Aorta (tissue), 5 donors: Measurements from ENCODE around the gene TEX13B. TPM values are rescaled to one million over a fixed set of nuclear protein-coding genes. Genes with fewer than 3 reads are reported as not detected.

Experiments
- ATAC-seq: fragments of 200-7000 bp; cut with Tn5 transposase; one replicate; pipeline ENCODE4 v1.9.1; 2022; ENCODE audit warnings: moderate library complexity; ENCODE audit not compliant: low FRiP score
- DNase-seq, 2 donors: peaks; one replicate each; pipeline ENCODE4 v3.0.0-alpha.2; 2020
- H3K27ac ChIP-seq, 2 donors: one replicate each; pipeline ENCODE4 v1.5.1; 2013; ENCODE audit warnings: low read length in 2 of 2, mild to moderate bottlenecking in 2 of 2, moderate library complexity in 2 of 2, control low read depth in 1 of 2, inconsistent platforms in 1 of 2, low read depth in 1 of 2
- H3K27me3 ChIP-seq, 2 donors: one replicate each; pipeline ENCODE4 v1.6.1; 2013; ENCODE audit warnings: control low read depth in 1 of 2, low read length in 1 of 2, mild to moderate bottlenecking in 1 of 2, moderate library complexity in 1 of 2; ENCODE audit not compliant: insufficient read depth in 2 of 2, control insufficient read depth in 1 of 2
- H3K36me3 ChIP-seq, 2 donors: one replicate each; pipeline ENCODE4 v1.6.1; 2013; ENCODE audit warnings: control low read depth in 1 of 2, low read length in 1 of 2, mild to moderate bottlenecking in 1 of 2; ENCODE audit not compliant: insufficient read depth in 2 of 2, control insufficient read depth in 1 of 2
- H3K4me1 ChIP-seq, 2 donors: one replicate each; pipeline ENCODE4 v1.6.1; 2013; ENCODE audit warnings: low read length in 2 of 2, control low read depth in 1 of 2, mild to moderate bottlenecking in 1 of 2, moderate library complexity in 1 of 2; ENCODE audit not compliant: insufficient read depth in 2 of 2, control insufficient read depth in 1 of 2
- H3K4me3 ChIP-seq, 2 donors: one replicate each; pipeline ENCODE4 v1.5.1; 2013; ENCODE audit warnings: low read length in 2 of 2, control low read depth in 1 of 2, mild to moderate bottlenecking in 1 of 2
- H3K9me3 ChIP-seq: one replicate; pipeline ENCODE4 v1.6.1; 2013; ENCODE audit warnings: mild to moderate bottlenecking, low read length; ENCODE audit not compliant: control insufficient read depth
- WGBS, 2 donors: extraction: QIAGEN DNeasy Blood & Tissue Kit; methylation state at CpG; one replicate each; pipeline ENCODE4 v1.1.7; 2013; 5-methylcytosine and 5-hydroxymethylcytosine counted together
- intact Hi-C, 2 donors: fragments of 100-400 bp; cut with DNase I; formaldehyde crosslinking; loops; one replicate each; pipeline versions ENCODE4 v1.14.2 to v1.15.0; 2022
- long read RNA-seq, 2 donors: library from polyadenylated mRNA; unstranded; transcript quantifications; one replicate each; pipeline ENCODE4 v2.0.0, GENCODE V29; 2020 to 2021
- polyA plus RNA-seq, 2 donors: library from polyadenylated mRNA; stranded (reverse); fragments of 200-250 nt; gene quantifications; one replicate each; pipeline ENCODE4 v1.2.3, GENCODE V29; 2013
- total RNA-seq, 2 donors: library from RNA; stranded (reverse); fragmentation: NEBNext Ultra II Directional; extraction: Animal tissue kit (Norgen Biotek cat#: 25700); gene quantifications; one replicate each; pipeline ENCODE4 v1.2.1, GENCODE V29; 2021
- donor health status: healthy with polysubstance abuse.
- donor health status: Bipolar disorder and iron deficiency.
- donor health status: DM: no; HTN: no; CAD: no.
- donor health status: DM: no; HTN: no; CAD: no.
- donor health status: DM: yes; HTN: yes; CAD: no.

The TEX13B gene, protein sequence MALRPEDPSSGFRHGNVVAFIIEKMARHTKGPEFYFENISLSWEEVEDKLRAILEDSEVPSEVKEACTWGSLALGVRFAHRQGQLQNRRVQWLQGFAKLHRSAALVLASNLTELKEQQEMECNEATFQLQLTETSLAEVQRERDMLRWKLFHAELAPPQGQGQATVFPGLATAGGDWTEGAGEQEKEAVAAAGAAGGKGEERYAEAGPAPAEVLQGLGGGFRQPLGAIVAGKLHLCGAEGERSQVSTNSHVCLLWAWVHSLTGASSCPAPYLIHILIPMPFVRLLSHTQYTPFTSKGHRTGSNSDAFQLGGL
- not detected for total RNA-seq
- not detected for polyA plus RNA-seq
- long read RNA-seq, donor 1, result 0 reads
- long read RNA-seq, donor 2, result 0 reads

GRCh38 chrX:107982356-107982755 lies at the start of gene TEX13B:
TSS of gene TEX13B (minus strand) at chrX:107982370. CDS start at chrX:107982127, 243 bp downstream.
- Histone ChIP-seq H3K36me3 (no peaks in the 10 kb centered on the region), H3K4me3 (no peak within 1 kb of the TSS), H3K27me3 (no peaks in the 10 kb centered on the region), H3K27ac (no peak within 1 kb of the TSS), H3K9me3 (no peaks in the 10 kb centered on the region), H3K4me1 (no peaks in the 10 kb centered on the region)
- ATAC-seq (peak; percentile 41), DNase-seq (no peak)
- WGBS, 2 donors, result 82 to 86% methylated on average over 6 of the region's 6 CpGs
- intact Hi-C loops, result no loop called here

- WGBS, 2 donors, result 72 to 87% methylated on average over 5 of the region's 5 CpGs
- Histone ChIP-seq H3K27ac (no peak overlapping the region), H3K27me3 (no peaks in the 10 kb centered on the region), H3K9me3 (no peaks in the 10 kb centered on the region), H3K4me1 (no peaks in the 10 kb centered on the region), H3K4me3 (no peak overlapping the region), H3K36me3 (no peaks in the 10 kb centered on the region)
- no peak for ATAC-seq
- intact Hi-C loops, result no loop called here
- DNase-seq, result no peak
These were observed 48.0 kb upstream of the TEX13B start for GRCh38 chrX:108029928-108030711.

GRCh38 chrX:108028854-108029253 lies 46.7 kb upstream of the TEX13B start:
- H3K4me3 ChIP-seq, result no peak overlapping the region
- no peak overlapping the region for H3K27ac ChIP-seq
- H3K9me3 ChIP-seq, result no peaks in the 10 kb centered on the region
- H3K4me1 ChIP-seq, result no peaks in the 10 kb centered on the region
- DNase-seq (no peak), ATAC-seq (no peak)
- intact Hi-C loops, result no loop called here
- no peaks in the 10 kb centered on the region for H3K27me3 ChIP-seq
- no peaks in the 10 kb centered on the region for H3K36me3 ChIP-seq
- WGBS, 2 donors, result 35 to 59% methylated on average over 1 of the region's 1 CpG

- no peaks in the 10 kb centered on the region for H3K4me1 ChIP-seq
- no peak for DNase-seq
- no peaks in the 10 kb centered on the region for H3K9me3 ChIP-seq
- no peak overlapping the region for H3K4me3 ChIP-seq
- WGBS, 2 donors, result 54 to 58% methylated on average over 2 of the region's 2 CpGs
- intact Hi-C loops, result no loop called here
- H3K27me3 ChIP-seq, result no peaks in the 10 kb centered on the region
- H3K36me3 ChIP-seq, result no peaks in the 10 kb centered on the region
- H3K27ac ChIP-seq, result no peak overlapping the region
- ATAC-seq, result no peak
These were observed 43.9 kb upstream of the TEX13B start for GRCh38 chrX:108025954-108026600.

DNA sequence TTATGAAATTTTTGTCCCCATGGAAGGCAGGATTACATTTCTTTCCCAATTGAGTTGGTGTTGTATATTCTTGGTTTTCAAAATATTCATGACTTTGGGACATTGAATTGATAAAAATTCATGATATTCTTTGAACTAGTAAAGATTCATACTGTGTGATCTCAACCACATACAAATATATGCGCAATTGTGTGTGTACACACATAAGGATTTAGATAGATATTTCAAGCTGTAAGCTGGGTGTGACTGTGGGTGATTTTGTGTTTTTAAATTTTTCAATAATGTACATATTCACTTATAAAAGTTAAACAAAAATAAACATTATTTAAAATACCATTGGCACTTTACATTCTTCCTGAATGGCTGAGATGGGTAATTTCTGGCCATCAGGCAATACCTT lies 43.2 kb upstream of the TEX13B start:
- Histone ChIP-seq H3K4me3 (no peak overlapping the region), H3K27me3 (no peaks in the 10 kb centered on the region), H3K36me3 (no peaks in the 10 kb centered on the region), H3K9me3 (no peaks in the 10 kb centered on the region), H3K4me1 (no peaks in the 10 kb centered on the region), H3K27ac (no peak overlapping the region)
- 89 to 100% methylated on average over 1 of the region's 1 CpG for WGBS, 2 donors
- DNase-seq, result no peak
- intact Hi-C loops, result no loop called here
- ATAC-seq, result no peak

GRCh38 chrX:108022491-108023089 lies 40.4 kb upstream of the TEX13B start:
- Histone ChIP-seq H3K27ac (no peak overlapping the region), H3K4me3 (no peak overlapping the region), H3K36me3 (no peaks in the 10 kb centered on the region), H3K9me3 (no peaks in the 10 kb centered on the region), H3K4me1 (no peaks in the 10 kb centered on the region), H3K27me3 (no peaks in the 10 kb centered on the region)
- DNase-seq (no peak), ATAC-seq (no peak)
- intact Hi-C loops, result no loop called here
- 41 to 81% methylated on average over 1 of the region's 1 CpG for WGBS, 2 donors

GRCh38 chrX:108020631-108021030 lies 38.5 kb upstream of the TEX13B start:
- H3K9me3 ChIP-seq, result no peaks in the 10 kb centered on the region
- no peak for DNase-seq
- no peaks in the 10 kb centered on the region for H3K36me3 ChIP-seq
- 24 to 36% methylated on average over 2 of the region's 2 CpGs for WGBS, 2 donors
- no peak overlapping the region for H3K4me3 ChIP-seq
- no peak overlapping the region for H3K27ac ChIP-seq
- intact Hi-C loops, result no loop called here
- H3K27me3 ChIP-seq, result no peaks in the 10 kb centered on the region
- no peak for ATAC-seq
- H3K4me1 ChIP-seq, result no peaks in the 10 kb centered on the region

GRCh38 chrX:108019382-108019875 lies 37.3 kb upstream of the TEX13B start:
- Histone ChIP-seq H3K27me3 (no peaks in the 10 kb centered on the region), H3K4me1 (no peaks in the 10 kb centered on the region), H3K9me3 (no peaks in the 10 kb centered on the region), H3K27ac (no peak overlapping the region), H3K36me3 (no peaks in the 10 kb centered on the region), H3K4me3 (no peak overlapping the region)
- WGBS, 2 donors, result 50 to 59% methylated on average over 3 of the region's 3 CpGs
- no peak for DNase-seq
- intact Hi-C loops, result no loop called here
- no peak for ATAC-seq
